T-helper 1 cell treated with Interleukin-12 subunit alpha and Interleukin-12 subunit beta and Interleukin-4 antibody, amounts not matched to agents 30 μg/mL and 1 μg/mL, for 36 hours (primary cell): ENCODE results near the gene CDK11A.
"Not testable (repeated sequence)": the region's sequence is repeated elsewhere in the genome, so short reads cannot be mapped to it uniquely, and the experiment has no call there.

Experiments
- H3K27ac Mint-ChIP-seq: one replicate; pipeline ENCODE4 v1.8.0; 2021; ENCODE audit warnings: mild to moderate bottlenecking, mixed read lengths
- H3K27me3 Mint-ChIP-seq: one replicate; pipeline ENCODE4 v1.8.0; 2021; ENCODE audit warnings: low read depth, mixed read lengths
- H3K36me3 Mint-ChIP-seq: one replicate; pipeline ENCODE4 v1.8.0; 2021; ENCODE audit warnings: low read depth, mixed read lengths
- H3K4me1 Mint-ChIP-seq: one replicate; pipeline ENCODE4 v1.8.0; 2021; ENCODE audit warnings: low read depth, mixed read lengths
- H3K4me3 Mint-ChIP-seq: one replicate; pipeline ENCODE4 v1.8.0; 2021; ENCODE audit warnings: mild to moderate bottlenecking, moderate library complexity, mixed read lengths
- H3K9me3 Mint-ChIP-seq: one replicate; pipeline ENCODE4 v1.8.0; 2021; ENCODE audit warnings: mixed read lengths

CDK11A gene

GRCh38 chr1:1758059-1758621 is 34.0 kb upstream of the CDK11A start:
- H3K4me3 Mint-ChIP-seq = no peak overlapping the region
- no peaks in the 10 kb centered on the region for H3K4me1 Mint-ChIP-seq
- peaks cover 15% of the 10 kb centered on the region for H3K36me3 Mint-ChIP-seq
- no peaks in the 10 kb centered on the region for H3K27me3 Mint-ChIP-seq
- H3K27ac Mint-ChIP-seq = no peak overlapping the region
- H3K9me3 Mint-ChIP-seq = no peaks in the 10 kb centered on the region

- peaks cover 15% of the 10 kb centered on the region for H3K36me3 Mint-ChIP-seq
- no peaks in the 10 kb centered on the region for H3K27me3 Mint-ChIP-seq
- H3K4me1 Mint-ChIP-seq = no peaks in the 10 kb centered on the region
- H3K9me3 Mint-ChIP-seq = no peaks in the 10 kb centered on the region
- H3K27ac Mint-ChIP-seq = no peak overlapping the region
- H3K4me3 Mint-ChIP-seq = no peak overlapping the region
These were observed 33.4 kb upstream of the CDK11A start for GRCh38 chr1:1757422-1758058.

GRCh38 chr1:1756661-1757421 is 32.7 kb upstream of the CDK11A start:
- H3K4me3 Mint-ChIP-seq = no peak overlapping the region
- H3K27ac Mint-ChIP-seq = no peak overlapping the region
- H3K36me3 Mint-ChIP-seq = peaks cover 16% of the 10 kb centered on the region

GRCh38 chr1:1755852-1756251 is 31.7 kb upstream of the CDK11A start:
- H3K36me3 Mint-ChIP-seq = peaks cover 9% of the 10 kb centered on the region
- H3K27ac Mint-ChIP-seq = no peak overlapping the region

More at GRCh38 chr1:1756661-1757421, 32.7 kb upstream of the CDK11A start:
- Mint-ChIP-seq H3K9me3 (no peaks in the 10 kb centered on the region), H3K4me1 (no peaks in the 10 kb centered on the region), H3K27me3 (no peaks in the 10 kb centered on the region)

GRCh38 chr1:1755426-1755825 is 31.3 kb upstream of the CDK11A start:
- H3K27ac Mint-ChIP-seq = no peak overlapping the region
- no peaks in the 10 kb centered on the region for H3K27me3 Mint-ChIP-seq
- no peak overlapping the region for H3K4me3 Mint-ChIP-seq
- peaks cover 9% of the 10 kb centered on the region for H3K36me3 Mint-ChIP-seq
- no peaks in the 10 kb centered on the region for H3K9me3 Mint-ChIP-seq
- H3K4me1 Mint-ChIP-seq = no peaks in the 10 kb centered on the region

More at GRCh38 chr1:1755852-1756251, 31.7 kb upstream of the CDK11A start:
- Mint-ChIP-seq H3K9me3 (no peaks in the 10 kb centered on the region), H3K27me3 (no peaks in the 10 kb centered on the region), H3K4me3 (no peak overlapping the region), H3K4me1 (no peaks in the 10 kb centered on the region)

GRCh38 chr1:1754051-1754815 is 30.1 kb upstream of the CDK11A start:
- Mint-ChIP-seq H3K4me3 (no peak overlapping the region), H3K27ac (no peak overlapping the region), H3K9me3 (no peaks in the 10 kb centered on the region), H3K36me3 (peaks cover 9% of the 10 kb centered on the region), H3K27me3 (no peaks in the 10 kb centered on the region), H3K4me1 (no peaks in the 10 kb centered on the region)

GRCh38 chr1:1753607-1754005 is 29.4 kb upstream of the CDK11A start:
- Mint-ChIP-seq H3K36me3 (peaks cover 9% of the 10 kb centered on the region), H3K4me3 (no peak overlapping the region), H3K9me3 (no peaks in the 10 kb centered on the region), H3K27ac (no peak overlapping the region), H3K27me3 (no peaks in the 10 kb centered on the region), H3K4me1 (peaks cover under 1% of the 10 kb centered on the region)

GRCh38 chr1:1752636-1753606 is 28.8 kb upstream of the CDK11A start:
- H3K27ac Mint-ChIP-seq = no peak overlapping the region
- H3K36me3 Mint-ChIP-seq = peaks cover 9% of the 10 kb centered on the region
- H3K9me3 Mint-ChIP-seq = no peaks in the 10 kb centered on the region
- no peak overlapping the region for H3K4me3 Mint-ChIP-seq
- no peaks in the 10 kb centered on the region for H3K27me3 Mint-ChIP-seq
- peaks cover 3% of the 10 kb centered on the region for H3K4me1 Mint-ChIP-seq

GRCh38 chr1:1752190-1752589 is 28.0 kb upstream of the CDK11A start:
- H3K27ac Mint-ChIP-seq = no peak overlapping the region
- no peaks in the 10 kb centered on the region for H3K27me3 Mint-ChIP-seq
- peaks cover 9% of the 10 kb centered on the region for H3K36me3 Mint-ChIP-seq
- peaks cover 3% of the 10 kb centered on the region for H3K4me1 Mint-ChIP-seq
- H3K4me3 Mint-ChIP-seq = no peak overlapping the region
- H3K9me3 Mint-ChIP-seq = no peaks in the 10 kb centered on the region

GRCh38 chr1:1749941-1750340 is 25.8 kb upstream of the CDK11A start:
- H3K4me3 Mint-ChIP-seq, H3K36me3 Mint-ChIP-seq, H3K9me3 Mint-ChIP-seq, H3K27ac Mint-ChIP-seq, H3K4me1 Mint-ChIP-seq, H3K27me3 Mint-ChIP-seq: not testable (repeated sequence)

GRCh38 chr1:1748686-1749321 is 24.6 kb upstream of the CDK11A start:
- Mint-ChIP-seq H3K27me3 (no peaks in the 10 kb centered on the region), H3K4me1 (peaks cover 3% of the 10 kb centered on the region), H3K27ac (peak overlapping the region; percentile 53), H3K4me3 (peak overlapping the region; percentile 38), H3K9me3 (no peaks in the 10 kb centered on the region), H3K36me3 (peaks cover 3% of the 10 kb centered on the region)

GRCh38 chr1:1746566-1746909 is 22.4 kb upstream of the CDK11A start:
- peak overlapping the region; percentile 49 for H3K27ac Mint-ChIP-seq
- not testable (repeated sequence) for H3K4me1 Mint-ChIP-seq, H3K27me3 Mint-ChIP-seq, H3K36me3 Mint-ChIP-seq, H3K4me3 Mint-ChIP-seq, H3K9me3 Mint-ChIP-seq

GRCh38 chr1:1745651-1746565 is 21.8 kb upstream of the CDK11A start:
- Mint-ChIP-seq H3K27ac (peak overlapping the region; percentile 69), H3K4me3 (peak overlapping the region; percentile 10)
- H3K4me1 Mint-ChIP-seq, H3K27me3 Mint-ChIP-seq, H3K36me3 Mint-ChIP-seq, H3K9me3 Mint-ChIP-seq: not testable (repeated sequence)
